HL-60 (cell line): Measurements from ENCODE around the gene TMC8.

ENCODE experiments used
- GABPA ChIP-seq: IDR thresholded peaks from 2 replicates; pipeline ENCODE4 v1.6.1; 2012; ENCODE audit warnings: low read depth
- POLR2AphosphoS5 ChIP-seq: IDR thresholded peaks from 2 replicates; pipeline ENCODE4 v1.6.1; 2012; ENCODE audit warnings: low read depth
- REST ChIP-seq: IDR thresholded peaks from 2 replicates; pipeline ENCODE4 v1.6.1; 2012; ENCODE audit warnings: low read depth; ENCODE audit not compliant: insufficient replicate concordance
- SPI1 ChIP-seq: IDR thresholded peaks from 2 replicates; pipeline ENCODE4 v1.6.1; 2012; ENCODE audit warnings: low read depth, mild to moderate bottlenecking, borderline replicate concordance
- TF ChIP-seq, protein P1 (sequence below): IDR thresholded peaks from one replicate; pipeline ENCODE4 v1.5.1; 2011; ENCODE audit warnings: low read length, control low read depth, inconsistent platforms; ENCODE audit not compliant: insufficient read depth

- TF ChIP-seq, protein P1, sequence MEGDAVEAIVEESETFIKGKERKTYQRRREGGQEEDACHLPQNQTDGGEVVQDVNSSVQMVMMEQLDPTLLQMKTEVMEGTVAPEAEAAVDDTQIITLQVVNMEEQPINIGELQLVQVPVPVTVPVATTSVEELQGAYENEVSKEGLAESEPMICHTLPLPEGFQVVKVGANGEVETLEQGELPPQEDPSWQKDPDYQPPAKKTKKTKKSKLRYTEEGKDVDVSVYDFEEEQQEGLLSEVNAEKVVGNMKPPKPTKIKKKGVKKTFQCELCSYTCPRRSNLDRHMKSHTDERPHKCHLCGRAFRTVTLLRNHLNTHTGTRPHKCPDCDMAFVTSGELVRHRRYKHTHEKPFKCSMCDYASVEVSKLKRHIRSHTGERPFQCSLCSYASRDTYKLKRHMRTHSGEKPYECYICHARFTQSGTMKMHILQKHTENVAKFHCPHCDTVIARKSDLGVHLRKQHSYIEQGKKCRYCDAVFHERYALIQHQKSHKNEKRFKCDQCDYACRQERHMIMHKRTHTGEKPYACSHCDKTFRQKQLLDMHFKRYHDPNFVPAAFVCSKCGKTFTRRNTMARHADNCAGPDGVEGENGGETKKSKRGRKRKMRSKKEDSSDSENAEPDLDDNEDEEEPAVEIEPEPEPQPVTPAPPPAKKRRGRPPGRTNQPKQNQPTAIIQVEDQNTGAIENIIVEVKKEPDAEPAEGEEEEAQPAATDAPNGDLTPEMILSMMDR: no peak
- TF ChIP-seq REST: no peak
- no peak for TF ChIP-seq GABPA
- TF ChIP-seq POLR2AphosphoS5: no peak
- TF ChIP-seq SPI1: no peak
Observed at GRCh38 chr17:78122931-78123249, 7.7 kb upstream of the TMC8 start.
